ENCODE data around the gene RBMS1. TPM values are rescaled to one million over a fixed set of nuclear protein-coding genes. Genes with fewer than 3 reads are reported as not detected.

The RBMS1 gene
- polyA plus RNA-seq, 1 donor from 2014 or later = 8.4 TPM

DNA sequence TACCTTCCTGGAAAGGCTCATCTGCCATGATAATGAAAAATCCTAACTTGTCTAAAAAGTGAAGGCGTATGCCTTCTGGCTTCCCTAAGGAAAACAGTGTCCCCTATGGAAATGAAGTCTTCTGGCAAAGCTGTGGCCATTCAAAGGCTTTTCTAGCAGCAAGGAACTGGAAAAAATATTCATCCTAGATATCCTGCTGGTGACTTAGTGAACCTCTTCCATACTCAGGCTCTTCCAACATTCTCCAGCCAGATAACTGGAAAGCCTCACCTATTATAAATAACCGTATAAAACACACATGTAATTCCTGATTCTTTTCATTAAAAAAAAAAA, 84.7 kb downstream of the RBMS1 start:
- Histone ChIP-seq H2AFZ (ENCODE audit: low read depth, low read length) (no peak overlapping the region), H3K27ac (ENCODE audit: low read length) (no peak overlapping the region), H3K27me3 (ENCODE audit: insufficient read depth, low read depth, low read length) (peaks cover 90% of the 10 kb centered on the region), H3K9ac (ENCODE audit: low read length) (no peak overlapping the region), H3K9me2 (ENCODE audit: insufficient read depth, low read length) (no peaks in the 10 kb centered on the region), H4K20me1 (ENCODE audit: insufficient read depth) (no peaks in the 10 kb centered on the region), H3K36me3 (ENCODE audit: insufficient read depth, low read length) (no peaks in the 10 kb centered on the region), H3K4me3 (ENCODE audit: low read length) (no peak overlapping the region), H3K79me2 (replicated peaks; ENCODE audit: insufficient read depth, low read length) (no peaks in the 10 kb centered on the region), H3F3A (ENCODE audit: insufficient read depth, low read length, poor library complexity, severe bottlenecking) (no peaks in the 10 kb centered on the region), H3K4me2 (ENCODE audit: low read length) (no peak overlapping the region), H3K9me3 (ENCODE audit: low read length) (no peaks in the 10 kb centered on the region)
- no peak for TF ChIP-seq SMC3 (conservative IDR thresholded peaks at IDR 0.05; ENCODE audit: poor library complexity)
- TF ChIP-seq TAF1 (IDR thresholded peaks at IDR 0.05; ENCODE audit: low read depth) = no peak
- TF ChIP-seq, protein P1, sequence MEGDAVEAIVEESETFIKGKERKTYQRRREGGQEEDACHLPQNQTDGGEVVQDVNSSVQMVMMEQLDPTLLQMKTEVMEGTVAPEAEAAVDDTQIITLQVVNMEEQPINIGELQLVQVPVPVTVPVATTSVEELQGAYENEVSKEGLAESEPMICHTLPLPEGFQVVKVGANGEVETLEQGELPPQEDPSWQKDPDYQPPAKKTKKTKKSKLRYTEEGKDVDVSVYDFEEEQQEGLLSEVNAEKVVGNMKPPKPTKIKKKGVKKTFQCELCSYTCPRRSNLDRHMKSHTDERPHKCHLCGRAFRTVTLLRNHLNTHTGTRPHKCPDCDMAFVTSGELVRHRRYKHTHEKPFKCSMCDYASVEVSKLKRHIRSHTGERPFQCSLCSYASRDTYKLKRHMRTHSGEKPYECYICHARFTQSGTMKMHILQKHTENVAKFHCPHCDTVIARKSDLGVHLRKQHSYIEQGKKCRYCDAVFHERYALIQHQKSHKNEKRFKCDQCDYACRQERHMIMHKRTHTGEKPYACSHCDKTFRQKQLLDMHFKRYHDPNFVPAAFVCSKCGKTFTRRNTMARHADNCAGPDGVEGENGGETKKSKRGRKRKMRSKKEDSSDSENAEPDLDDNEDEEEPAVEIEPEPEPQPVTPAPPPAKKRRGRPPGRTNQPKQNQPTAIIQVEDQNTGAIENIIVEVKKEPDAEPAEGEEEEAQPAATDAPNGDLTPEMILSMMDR (IDR thresholded peaks at IDR 0.05; ENCODE audit: poor library complexity, severe bottlenecking) = no peak
- TF ChIP-seq EZH2 (IDR thresholded peaks at IDR 0.05; ENCODE audit: borderline replicate concordance, insufficient read depth, low read length, poor library complexity, severe bottlenecking) = no peak
- TF ChIP-seq RAD21 (conservative IDR thresholded peaks at IDR 0.05) = no peak
- TF ChIP-seq MXI1 (conservative IDR thresholded peaks at IDR 0.05; ENCODE audit: poor library complexity, severe bottlenecking) = no peak
- TF ChIP-seq, protein P2, sequence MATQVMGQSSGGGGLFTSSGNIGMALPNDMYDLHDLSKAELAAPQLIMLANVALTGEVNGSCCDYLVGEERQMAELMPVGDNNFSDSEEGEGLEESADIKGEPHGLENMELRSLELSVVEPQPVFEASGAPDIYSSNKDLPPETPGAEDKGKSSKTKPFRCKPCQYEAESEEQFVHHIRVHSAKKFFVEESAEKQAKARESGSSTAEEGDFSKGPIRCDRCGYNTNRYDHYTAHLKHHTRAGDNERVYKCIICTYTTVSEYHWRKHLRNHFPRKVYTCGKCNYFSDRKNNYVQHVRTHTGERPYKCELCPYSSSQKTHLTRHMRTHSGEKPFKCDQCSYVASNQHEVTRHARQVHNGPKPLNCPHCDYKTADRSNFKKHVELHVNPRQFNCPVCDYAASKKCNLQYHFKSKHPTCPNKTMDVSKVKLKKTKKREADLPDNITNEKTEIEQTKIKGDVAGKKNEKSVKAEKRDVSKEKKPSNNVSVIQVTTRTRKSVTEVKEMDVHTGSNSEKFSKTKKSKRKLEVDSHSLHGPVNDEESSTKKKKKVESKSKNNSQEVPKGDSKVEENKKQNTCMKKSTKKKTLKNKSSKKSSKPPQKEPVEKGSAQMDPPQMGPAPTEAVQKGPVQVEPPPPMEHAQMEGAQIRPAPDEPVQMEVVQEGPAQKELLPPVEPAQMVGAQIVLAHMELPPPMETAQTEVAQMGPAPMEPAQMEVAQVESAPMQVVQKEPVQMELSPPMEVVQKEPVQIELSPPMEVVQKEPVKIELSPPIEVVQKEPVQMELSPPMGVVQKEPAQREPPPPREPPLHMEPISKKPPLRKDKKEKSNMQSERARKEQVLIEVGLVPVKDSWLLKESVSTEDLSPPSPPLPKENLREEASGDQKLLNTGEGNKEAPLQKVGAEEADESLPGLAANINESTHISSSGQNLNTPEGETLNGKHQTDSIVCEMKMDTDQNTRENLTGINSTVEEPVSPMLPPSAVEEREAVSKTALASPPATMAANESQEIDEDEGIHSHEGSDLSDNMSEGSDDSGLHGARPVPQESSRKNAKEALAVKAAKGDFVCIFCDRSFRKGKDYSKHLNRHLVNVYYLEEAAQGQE (IDR thresholded peaks at IDR 0.05; ENCODE audit: borderline replicate concordance) = no peak
- TF ChIP-seq EP300 (conservative IDR thresholded peaks at IDR 0.05; ENCODE audit: poor library complexity, severe bottlenecking) = no peak

DNA sequence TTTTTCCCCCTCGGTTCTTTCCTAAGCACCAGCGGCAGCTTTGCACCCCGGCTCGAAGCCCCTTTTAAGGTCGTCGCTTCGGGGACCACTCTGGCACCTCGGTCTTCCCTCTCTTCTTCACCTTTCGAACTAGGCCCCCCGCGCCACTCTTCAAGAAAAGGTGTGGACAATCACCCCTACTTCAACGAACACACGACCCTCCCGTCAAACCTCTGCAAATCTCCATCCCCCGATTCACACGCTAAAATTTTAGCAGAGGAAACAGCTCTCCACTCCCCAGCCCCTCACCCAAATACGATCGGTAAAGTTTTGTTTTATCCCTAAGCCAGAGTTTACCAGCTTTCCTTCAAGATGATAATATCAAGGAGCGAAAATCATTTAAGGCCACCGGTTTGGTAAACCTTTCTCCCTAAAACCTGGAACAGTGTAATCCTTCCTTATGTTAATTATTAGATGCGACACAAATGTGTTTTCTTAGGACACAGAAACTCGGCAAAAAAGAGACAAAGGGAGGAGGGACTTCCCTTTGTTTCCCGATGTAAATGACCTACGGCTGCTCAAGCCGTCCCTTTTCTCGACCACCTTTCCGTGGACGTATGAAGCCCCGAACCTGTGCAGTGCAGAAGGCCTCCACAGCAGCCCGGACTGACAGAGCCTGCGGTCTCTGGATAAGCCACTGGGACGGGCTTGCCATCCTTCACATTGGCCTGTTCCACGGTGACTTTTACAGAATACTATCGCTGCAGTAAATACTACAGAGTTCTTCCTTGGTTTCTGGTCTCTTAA, 85.2 kb downstream of the RBMS1 start:
- Histone ChIP-seq H3K36me3 (ENCODE audit: insufficient read depth, low read length) (no peaks in the 10 kb centered on the region), H3K4me3 (ENCODE audit: low read length) (peak overlapping the region; percentile 53), H3F3A (ENCODE audit: insufficient read depth, low read length, poor library complexity, severe bottlenecking) (no peaks in the 10 kb centered on the region), H3K79me2 (replicated peaks; ENCODE audit: insufficient read depth, low read length) (no peaks in the 10 kb centered on the region), H3K9ac (ENCODE audit: low read length) (no peak overlapping the region), H3K9me2 (ENCODE audit: insufficient read depth, low read length) (no peaks in the 10 kb centered on the region), H3K27ac (ENCODE audit: low read length) (no peak overlapping the region), H3K9me3 (ENCODE audit: low read length) (no peaks in the 10 kb centered on the region), H4K20me1 (ENCODE audit: insufficient read depth) (no peaks in the 10 kb centered on the region), H3K27me3 (ENCODE audit: insufficient read depth, low read depth, low read length) (peaks cover 90% of the 10 kb centered on the region), H3K4me2 (ENCODE audit: low read length) (no peak overlapping the region), H2AFZ (ENCODE audit: low read depth, low read length) (no peak overlapping the region)
- TF ChIP-seq POLR2AphosphoS5 (IDR thresholded peaks at IDR 0.05) = peak; percentile 23
- no peak for TF ChIP-seq RAD21 (conservative IDR thresholded peaks at IDR 0.05)

Measured in neural cell (in vitro differentiated cells).